ENCODE results near the gene LYRM4.

LYRM4 gene

GRCh38 chr6:5167501-5167900 lies 93.2 kb downstream of the LYRM4 start:
- TF ChIP-seq CTCF (IDR thresholded peaks at IDR 0.05; ENCODE audit: low read depth, low read length, missing control alignments): no peak
- Histone ChIP-seq H3K4me3 (ENCODE audit: low read depth, low read length) (no peak overlapping the region), H3K36me3 (replicated peaks) (no peaks in the 10 kb centered on the region), H3K27ac (no peak overlapping the region), H3K27me3 (replicated peaks) (no peaks in the 10 kb centered on the region)
- no peak for DNase-seq
- in situ Hi-C loops (cut with HindIII; ENCODE audit: low pct_ligation_motif_present, low sequenced_read_pairs): no loop called here

GRCh38 chr6:5164092-5164491 lies 96.7 kb downstream of the LYRM4 start:
- in situ Hi-C loops (cut with HindIII; ENCODE audit: low pct_ligation_motif_present, low sequenced_read_pairs): no loop called here
- Histone ChIP-seq H3K27me3 (replicated peaks) (no peaks in the 10 kb centered on the region), H3K27ac (no peak overlapping the region), H3K4me3 (ENCODE audit: low read depth, low read length) (no peak overlapping the region), H3K36me3 (replicated peaks) (no peaks in the 10 kb centered on the region)
- no peak for DNase-seq
- TF ChIP-seq CTCF (IDR thresholded peaks at IDR 0.05; ENCODE audit: low read depth, low read length, missing control alignments): no peak

GRCh38 chr6:5163247-5163646 lies 97.5 kb downstream of the LYRM4 start:
- TF ChIP-seq CTCF (IDR thresholded peaks at IDR 0.05; ENCODE audit: low read depth, low read length, missing control alignments): no peak
- in situ Hi-C loops (cut with HindIII; ENCODE audit: low pct_ligation_motif_present, low sequenced_read_pairs): no loop called here
- H3K27me3 ChIP-seq (replicated peaks): no peaks in the 10 kb centered on the region
- H3K27ac ChIP-seq: no peak overlapping the region
- H3K4me3 ChIP-seq (ENCODE audit: low read depth, low read length): no peak overlapping the region
- DNase-seq: no peak
- no peaks in the 10 kb centered on the region for H3K36me3 ChIP-seq (replicated peaks)

- H3K36me3 ChIP-seq (replicated peaks): no peaks in the 10 kb centered on the region
- H3K27me3 ChIP-seq (replicated peaks): no peaks in the 10 kb centered on the region
- in situ Hi-C loops (cut with HindIII; ENCODE audit: low pct_ligation_motif_present, low sequenced_read_pairs): no loop called here
- TF ChIP-seq CTCF (IDR thresholded peaks at IDR 0.05; ENCODE audit: low read depth, low read length, missing control alignments): no peak
- no peak overlapping the region for H3K27ac ChIP-seq
- DNase-seq: no peak
- no peak overlapping the region for H3K4me3 ChIP-seq (ENCODE audit: low read depth, low read length)
Measured at GRCh38 chr6:5162355-5162754, 98.4 kb downstream of the LYRM4 start.

- no peak overlapping the region for H3K4me3 ChIP-seq (ENCODE audit: low read depth, low read length)
- no peak for TF ChIP-seq CTCF (IDR thresholded peaks at IDR 0.05; ENCODE audit: low read depth, low read length, missing control alignments)
- H3K27ac ChIP-seq: no peak overlapping the region
- no peaks in the 10 kb centered on the region for H3K27me3 ChIP-seq (replicated peaks)
- H3K36me3 ChIP-seq (replicated peaks): no peaks in the 10 kb centered on the region
- DNase-seq: peak; percentile 63
- in situ Hi-C loops (cut with HindIII; ENCODE audit: low pct_ligation_motif_present, low sequenced_read_pairs): no loop called here
Measured at GRCh38 chr6:5160206-5160605, 100.5 kb downstream of the LYRM4 start.

GRCh38 chr6:5159162-5159561 lies 101.6 kb downstream of the LYRM4 start:
- Histone ChIP-seq H3K27ac (no peak overlapping the region), H3K4me3 (ENCODE audit: low read depth, low read length) (no peak overlapping the region), H3K36me3 (replicated peaks) (no peaks in the 10 kb centered on the region), H3K27me3 (replicated peaks) (no peaks in the 10 kb centered on the region)
- in situ Hi-C loops (cut with HindIII; ENCODE audit: low pct_ligation_motif_present, low sequenced_read_pairs): no loop called here
- no peak for TF ChIP-seq CTCF (IDR thresholded peaks at IDR 0.05; ENCODE audit: low read depth, low read length, missing control alignments)
- no peak for DNase-seq
